ENCODE data around the gene TMEM269.
A peak's percentile ranks its signal among the peaks of the same experiment; 100 is the strongest.
"Not testable (repeated sequence)": the region's sequence is repeated elsewhere in the genome, so short reads cannot be mapped to it uniquely, and the experiment has no call there.

Gene TMEM269

DNA sequence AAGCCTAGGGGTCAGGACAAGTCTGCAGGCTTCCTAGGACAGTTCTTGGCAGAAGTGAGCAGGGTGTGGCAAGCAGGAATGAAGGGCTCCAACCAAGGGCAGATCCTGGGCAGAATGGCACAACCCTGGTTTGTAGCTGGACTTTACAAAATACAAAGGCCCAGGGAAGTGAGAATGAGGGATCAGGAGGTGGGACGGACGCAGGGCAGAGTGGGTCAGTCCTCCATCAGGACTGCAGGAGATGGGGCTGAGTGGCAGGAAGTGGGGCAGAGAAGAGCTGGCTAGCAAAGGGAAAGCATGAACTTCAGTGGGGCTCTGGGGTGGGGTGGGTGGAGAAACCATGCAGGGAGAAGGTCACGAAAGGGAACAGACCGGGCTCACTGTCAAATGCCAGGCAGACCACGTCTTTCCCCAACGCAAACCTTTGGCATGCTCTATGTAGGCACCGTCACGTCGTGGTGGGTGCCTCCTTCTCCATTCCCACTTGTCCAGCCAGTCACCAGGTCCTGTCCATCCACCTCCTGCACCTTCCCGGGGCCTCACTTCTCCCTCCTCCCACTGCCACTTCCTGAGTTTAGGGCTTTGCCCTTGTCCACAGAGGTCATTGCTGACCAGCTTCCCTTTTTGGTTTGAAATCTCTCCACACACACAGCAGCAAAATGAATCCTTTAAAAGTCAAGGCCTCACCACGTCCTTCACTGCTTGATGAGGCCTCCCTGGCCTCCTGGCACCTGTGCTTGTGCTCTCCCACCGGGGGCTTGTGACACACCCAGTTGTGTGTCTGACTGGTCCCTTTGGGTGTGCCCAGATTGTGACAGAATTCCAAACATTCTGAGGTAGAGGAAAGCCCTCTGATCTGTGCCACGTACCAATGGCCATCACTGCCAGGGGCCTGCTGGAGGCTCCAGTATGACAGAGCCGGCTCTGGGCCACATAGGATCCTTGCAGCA lies 36.1 kb upstream of the TMEM269 start:
- DNase-seq, result no peak

DNA sequence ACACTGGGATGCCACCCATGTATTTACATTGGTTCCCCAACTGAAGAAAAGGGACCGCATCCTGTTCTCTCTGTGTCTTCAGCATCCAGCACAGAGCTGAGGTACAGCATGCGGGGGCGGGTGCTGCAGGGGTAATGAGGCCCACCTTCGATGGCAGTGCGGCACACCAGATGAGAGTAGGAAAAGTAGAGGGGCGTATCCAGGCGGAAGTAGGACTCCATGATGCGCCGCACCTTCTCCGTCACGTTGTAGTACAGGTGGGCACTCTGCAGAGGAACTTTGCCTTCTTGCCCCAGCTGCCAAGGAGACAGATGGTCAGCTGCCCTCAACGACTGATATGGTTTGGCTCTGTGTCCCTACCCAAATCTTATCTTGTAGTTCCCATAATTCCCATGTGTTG lies 34.8 kb upstream of the TMEM269 start:
- no peak for DNase-seq

DNA sequence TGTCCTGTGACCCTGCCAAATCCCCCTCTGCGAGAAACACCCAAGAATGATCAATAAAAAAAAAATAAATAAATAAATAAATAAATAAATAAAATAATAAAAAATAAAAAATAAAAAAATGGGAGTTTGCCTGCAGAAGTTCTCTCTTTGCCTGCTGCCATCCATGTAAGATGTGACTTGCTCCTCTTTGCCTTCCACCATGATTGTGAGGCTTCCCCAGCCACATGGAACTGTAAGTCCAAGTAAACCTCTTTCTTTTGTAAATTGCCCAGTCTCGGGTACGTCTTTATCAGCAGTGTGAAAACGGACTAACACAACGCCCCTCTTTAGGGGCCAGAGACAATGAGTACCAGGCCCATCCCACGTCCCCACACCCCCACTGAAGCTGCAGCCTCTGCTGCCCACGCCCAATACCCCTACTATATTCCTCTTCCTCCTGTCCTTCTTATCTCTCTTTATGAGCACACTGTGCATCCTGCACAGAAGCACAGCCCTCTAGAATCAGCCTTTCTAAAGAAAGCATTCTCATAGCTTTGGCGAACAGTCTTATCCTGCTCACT lies 33.2 kb upstream of the TMEM269 start:
- DNase-seq, result not testable (repeated sequence)

DNA sequence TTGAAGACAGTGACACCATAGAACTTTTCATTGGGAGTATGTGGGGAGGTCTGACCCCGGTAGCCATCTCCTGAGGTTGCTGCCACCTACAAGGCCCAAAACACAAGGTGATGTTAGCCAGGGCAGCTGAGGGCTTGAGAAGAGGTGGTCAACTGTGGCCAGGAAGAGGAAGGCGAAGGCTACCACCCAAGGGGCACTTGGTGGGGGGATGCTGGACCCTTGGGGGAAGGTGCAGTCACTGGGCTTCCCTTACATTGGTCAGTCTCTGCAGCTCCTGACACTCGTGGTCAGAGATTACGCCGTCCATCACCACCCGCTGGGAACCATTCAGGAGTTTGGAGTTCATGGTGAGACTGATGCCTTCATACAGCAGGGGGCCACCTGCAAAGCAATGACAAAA lies 32.5 kb upstream of the TMEM269 start:
- no peak for DNase-seq

DNA sequence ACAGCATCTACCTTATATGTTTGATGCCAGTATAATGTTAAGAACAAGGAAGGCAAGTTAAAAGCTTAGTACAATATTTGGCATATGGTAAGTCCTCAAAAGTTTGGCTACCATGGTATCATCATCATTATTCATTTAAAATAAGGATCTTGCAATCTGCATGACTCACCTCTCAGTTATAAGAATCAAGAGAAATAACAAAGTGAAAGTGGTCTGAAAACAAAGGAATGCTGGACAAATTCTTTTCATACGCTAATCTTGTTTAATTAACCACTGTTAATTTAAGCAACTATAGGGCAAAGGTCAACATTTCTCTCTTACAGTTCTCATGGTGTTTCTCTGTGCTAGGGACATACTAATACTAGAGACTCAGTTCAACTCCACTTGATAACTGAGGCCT lies 31.7 kb upstream of the TMEM269 start:
- DNase-seq, result no peak

DNA sequence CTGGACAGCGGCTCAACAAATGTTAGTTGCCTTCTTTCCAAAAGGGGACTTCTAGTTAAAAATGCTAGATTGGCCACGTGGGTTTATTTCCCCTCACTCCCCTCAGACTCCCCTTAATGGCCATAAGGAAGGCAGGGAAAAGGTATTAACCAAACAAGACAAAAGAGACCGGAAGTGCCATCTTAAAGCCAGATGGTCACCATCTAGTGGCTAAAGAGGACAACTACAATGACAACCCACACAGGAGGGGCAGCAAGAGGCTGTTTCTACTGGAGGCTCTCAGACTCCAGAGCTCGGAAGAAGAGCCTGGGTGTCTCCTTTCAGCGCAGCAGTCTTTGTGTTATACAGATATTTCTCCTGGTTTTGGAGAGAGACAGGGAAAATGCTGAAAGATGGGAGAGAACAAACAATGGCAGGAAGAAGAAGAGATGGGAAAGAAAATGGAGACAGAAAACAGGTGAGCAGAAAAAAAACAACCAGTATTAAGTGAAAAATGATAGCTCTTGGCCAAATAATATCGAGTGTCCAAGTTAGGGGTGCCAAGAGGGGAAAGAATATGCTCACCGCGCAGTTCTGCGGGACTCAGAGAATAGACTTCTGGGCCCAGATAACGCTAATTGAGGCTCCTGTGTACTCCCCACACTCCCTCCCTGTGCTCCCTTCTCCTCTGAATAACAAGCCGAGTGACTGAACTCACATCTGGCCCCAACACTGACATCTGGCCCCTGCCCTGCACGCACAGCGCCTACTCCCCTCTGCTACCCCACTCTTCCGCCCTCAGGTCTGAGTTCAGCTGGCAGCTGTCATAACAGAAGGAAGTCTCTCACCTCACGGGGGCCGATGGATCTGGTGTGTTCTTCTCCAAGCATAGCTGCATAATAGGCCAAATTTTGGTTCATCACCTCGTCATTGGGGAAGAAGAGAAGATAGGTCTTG lies 27.6 kb upstream of the TMEM269 start:
- DNase-seq, result peak; percentile 57

DNA sequence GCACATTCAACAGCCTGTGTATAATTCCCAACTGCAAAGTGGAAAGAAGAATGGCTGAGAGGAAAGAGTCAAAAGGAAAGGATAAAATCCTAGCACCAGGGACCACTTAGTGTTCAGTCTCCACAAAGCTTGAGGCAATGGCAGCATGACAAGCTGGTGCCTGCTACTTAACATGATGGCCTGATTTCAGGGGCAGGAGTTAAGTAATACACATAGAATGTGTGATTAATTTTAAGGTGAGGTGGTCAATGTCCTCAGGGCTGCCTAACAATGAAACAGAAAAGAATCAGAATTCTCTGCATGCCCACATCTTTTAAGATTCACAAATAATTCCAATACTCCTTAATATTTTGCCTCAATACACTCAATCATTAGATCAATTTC lies 26.9 kb upstream of the TMEM269 start:
- DNase-seq, result no peak

DNA sequence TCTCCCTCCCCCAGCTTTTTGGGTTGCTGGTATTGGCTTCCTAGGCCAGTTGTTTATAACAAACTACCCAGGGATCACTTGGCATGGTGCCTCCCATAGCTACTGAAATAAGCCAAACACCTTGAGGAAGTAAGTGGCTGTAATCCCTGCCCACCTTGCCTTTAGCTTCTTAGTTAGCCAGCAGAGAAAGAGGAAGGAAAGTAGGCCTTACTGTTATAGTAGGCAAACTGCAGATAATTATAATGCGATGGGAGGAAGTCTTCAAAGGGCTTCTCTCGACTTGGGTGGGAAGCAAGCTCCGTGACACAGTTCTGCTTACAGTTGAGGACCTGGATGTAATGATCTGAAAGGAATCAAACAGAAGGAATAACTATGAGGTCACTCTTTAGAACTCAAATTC lies 26.1 kb upstream of the TMEM269 start:
- no peak for DNase-seq

DNA sequence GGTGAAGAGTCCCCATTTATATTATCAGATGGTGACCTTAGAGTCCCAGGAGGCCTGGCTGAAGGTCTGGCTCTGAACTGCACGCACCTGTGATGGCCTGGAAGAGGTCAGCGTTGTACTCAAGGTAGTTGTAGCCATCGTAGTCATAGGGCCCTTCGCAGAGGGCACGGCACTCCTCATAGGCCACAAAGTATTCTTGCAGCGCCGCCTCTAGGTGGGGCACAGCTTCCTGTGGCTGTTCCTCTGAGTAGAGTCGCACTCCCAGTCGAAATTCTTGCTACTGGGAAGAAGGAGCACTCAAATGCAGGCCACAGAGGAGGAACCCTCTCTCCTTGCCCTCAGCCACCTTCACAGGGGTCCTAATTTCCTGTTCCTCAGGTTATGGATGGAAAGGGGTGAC lies 25.7 kb upstream of the TMEM269 start:
- no peak for DNase-seq

DNA sequence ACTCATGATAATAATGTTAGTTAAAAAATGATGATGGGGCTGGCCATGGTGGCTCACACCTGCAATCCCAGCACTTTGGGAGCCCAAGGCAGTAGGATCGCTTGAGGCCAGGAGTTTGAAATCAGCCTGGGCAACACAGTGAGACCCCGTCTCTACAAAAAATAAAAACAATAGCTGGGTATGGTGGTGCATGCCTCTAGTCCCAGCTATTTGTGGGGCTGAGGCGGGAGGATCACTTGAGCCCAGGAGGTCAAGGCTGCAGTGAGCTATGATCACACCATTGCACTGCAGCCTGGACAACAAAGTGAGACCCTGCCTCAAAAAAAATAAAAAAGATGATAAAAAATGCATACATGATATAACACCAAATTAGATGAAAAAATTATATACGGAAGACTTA lies 23.2 kb upstream of the TMEM269 start:
- DNase-seq, result no peak

DNA sequence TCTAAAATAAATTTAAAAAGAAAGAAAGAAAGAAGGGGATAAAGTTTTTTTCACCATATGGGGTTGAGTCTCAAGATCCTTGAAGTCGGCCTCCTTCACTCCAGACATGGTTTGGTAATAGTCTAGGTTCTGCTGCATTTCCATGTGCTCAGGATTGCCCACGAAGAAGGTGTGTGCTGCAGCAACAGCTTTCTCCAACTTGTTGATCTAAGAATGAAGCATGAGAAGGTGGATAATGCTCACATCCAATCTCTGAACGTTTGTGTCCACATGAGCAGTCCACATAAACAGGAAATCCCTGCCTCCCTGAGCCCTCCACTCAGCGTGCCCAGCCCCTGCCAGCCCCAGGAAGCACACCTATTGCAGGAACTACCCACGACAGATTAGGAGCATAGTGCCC lies 22.5 kb upstream of the TMEM269 start:
- no peak for DNase-seq

DNA sequence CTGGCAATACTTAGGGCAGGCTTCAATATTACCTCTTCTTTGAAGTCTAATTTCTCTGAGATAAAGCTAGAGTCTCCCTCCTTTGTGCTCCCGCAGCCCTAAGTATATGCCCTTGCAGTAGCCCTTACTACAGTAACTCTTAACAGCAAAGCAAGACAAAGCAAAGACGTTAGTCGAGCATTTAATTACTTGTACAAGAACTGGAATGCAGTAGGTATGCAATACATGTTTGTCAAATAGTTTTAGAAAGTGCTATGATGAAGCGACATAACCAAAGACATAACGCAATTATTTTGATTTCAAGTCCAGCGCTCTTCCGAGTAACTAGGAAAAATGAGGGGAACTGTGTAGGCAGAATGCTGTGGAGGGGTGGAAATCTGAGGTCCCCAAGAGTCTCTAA lies 19.5 kb upstream of the TMEM269 start:
- DNase-seq, result no peak

DNA sequence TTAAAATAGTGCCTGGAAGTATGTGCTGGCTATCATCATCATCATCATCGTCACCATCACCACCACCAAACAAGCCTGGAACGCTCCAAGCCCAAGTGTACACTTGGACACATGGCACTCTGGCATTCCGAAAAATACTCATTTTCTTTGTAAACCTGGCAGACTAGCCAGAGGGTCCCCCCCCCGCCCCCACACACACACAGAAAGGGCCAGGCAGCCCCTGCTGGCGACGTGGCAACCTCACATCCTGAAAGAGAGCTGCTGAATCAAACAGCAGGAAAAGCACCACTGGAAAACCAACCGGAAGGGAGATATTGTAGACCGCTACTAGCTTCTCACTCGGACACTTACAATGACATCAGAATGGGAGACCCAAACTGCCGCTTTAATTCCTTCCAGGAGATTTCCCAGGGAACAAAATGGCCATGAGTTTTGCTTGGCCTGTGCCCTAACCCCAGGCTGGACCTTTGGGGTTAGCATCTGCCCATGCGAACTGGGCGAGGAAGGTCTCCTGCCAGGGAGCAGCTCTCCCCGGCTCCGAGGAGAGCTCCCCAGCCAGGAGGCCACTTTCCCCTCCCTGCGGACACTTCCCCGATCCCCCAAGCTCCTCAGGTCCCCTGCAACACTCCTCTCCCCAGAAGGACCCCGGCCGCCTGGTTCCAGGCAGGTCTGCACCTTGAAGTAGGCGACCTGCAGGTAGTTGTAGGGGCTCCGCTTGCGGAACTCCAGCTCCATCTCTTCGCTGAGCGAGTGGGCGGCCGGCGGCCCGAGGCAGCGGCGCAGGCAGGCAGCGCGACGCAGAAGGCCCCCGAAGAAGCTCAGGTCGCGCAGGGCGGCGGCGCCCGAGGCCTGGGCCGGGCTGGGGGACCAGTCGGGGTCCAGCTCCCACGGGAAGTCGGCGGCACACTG lies 18.7 kb upstream of the TMEM269 start:
- peak; percentile 62 for DNase-seq

DNA sequence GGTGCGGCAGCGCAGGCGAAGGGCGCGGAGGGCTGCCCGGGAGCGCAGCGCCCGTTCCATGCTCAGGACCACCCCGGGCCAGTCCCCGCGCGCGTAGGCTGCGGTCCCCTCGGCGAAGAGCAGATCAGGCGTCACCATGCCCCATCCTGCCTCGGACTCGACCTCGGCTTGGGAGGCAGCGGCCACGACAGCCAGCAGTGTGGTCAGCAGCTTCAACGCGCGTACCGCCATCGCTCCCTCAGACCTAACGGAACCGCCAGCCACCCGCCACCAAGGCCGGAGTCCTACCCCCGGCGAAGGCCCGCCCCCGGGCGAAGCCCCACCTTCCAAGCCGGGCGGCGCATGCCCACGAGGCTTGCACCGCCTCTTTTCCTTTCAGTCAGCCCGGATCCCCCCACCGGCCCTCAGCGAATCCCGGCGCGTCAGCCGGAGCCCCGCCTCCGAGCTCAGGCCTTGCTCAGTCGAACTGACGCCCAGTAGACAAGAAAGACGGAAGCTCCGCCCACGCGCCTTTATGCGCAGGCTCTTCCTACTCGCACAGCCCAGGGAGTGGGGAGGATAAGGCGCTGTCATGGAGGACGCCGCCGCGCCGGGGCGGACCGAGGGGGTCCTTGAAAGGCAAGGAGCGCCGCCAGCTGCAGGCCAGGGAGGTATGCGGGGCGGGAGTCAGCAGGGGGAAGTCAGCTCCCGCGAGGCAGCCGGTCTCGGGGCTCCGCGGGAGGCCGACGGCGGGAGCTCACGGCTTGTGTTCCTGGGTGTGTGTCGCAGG lies 17.9 kb upstream of the TMEM269 start, which contains the start of the genes C1orf50 and P3H1:
TSS of gene C1orf50 (plus strand) at position 509 of the 769 bp plus-strand sequence. CDS start at position 572, 63 bp downstream.
TSS of gene P3H1 (minus strand) at position 288 of the 769 bp plus-strand sequence. CDS start at position 231, 57 bp downstream.
- DNase-seq, result peak; percentile 100

DNA sequence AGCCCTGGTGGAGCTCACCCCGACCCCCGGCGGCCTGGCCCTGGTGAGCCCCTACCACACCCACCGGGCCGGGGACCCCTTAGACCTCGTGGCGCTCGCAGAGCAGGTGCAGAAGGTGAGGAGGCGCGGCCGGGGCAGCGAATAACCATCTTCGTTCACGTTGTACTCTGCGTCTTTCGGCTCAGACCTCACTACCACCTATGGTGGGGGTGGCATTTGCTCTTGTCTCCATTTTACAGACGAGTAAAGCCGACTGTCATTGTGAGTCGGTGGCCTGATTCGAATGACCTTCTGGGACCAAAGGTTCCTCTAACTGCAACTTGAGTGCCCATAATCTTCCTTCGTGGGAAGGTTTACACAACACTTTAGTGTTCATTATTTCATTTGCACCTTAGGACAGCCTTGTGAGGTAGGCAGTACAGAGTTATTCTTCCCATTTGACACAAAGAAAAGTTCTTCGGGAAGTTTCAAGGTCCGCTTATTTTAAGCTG lies 17.2 kb upstream of the TMEM269 start:
- peak; percentile 80 for DNase-seq

DNA sequence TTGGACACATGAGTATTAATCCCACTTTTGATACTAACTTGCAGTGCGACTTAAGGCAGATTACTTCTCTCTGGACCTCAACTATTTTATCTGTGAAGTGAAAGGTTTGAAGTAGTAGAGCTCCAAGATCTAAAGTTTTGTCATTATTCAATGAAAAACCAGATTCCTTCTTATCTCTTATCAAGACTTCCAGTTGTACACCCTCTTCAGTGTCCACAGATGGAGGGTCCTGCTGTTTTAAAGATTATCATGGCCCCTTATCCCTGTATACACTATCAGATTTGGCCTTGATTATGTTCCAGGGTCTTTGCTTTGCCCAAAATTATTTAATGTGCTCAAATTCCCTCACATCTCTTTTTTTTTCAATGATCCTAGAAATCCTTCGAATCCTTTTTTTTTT lies 16.6 kb upstream of the TMEM269 start:
- no peak for DNase-seq

DNA sequence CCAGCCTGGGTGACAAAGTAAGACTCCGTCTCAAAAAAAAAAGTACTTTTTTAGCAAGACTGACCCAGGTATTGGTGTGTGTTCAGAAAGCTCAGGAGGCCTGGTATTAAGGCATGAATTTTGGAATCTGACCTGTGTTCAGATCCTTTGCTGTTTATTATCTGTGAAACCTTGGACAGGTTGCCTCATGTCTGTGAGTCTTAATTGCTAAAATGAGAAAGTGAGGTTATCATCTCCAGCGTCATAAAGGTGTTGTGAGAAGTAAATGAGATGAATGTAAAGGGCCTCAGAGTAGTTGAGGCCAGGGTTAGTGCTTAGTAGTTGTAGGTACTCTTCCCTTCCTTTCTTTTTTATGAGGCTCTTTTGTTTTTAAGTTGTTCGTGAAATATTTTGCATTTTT lies 15.0 kb upstream of the TMEM269 start:
- DNase-seq, result no peak

DNA sequence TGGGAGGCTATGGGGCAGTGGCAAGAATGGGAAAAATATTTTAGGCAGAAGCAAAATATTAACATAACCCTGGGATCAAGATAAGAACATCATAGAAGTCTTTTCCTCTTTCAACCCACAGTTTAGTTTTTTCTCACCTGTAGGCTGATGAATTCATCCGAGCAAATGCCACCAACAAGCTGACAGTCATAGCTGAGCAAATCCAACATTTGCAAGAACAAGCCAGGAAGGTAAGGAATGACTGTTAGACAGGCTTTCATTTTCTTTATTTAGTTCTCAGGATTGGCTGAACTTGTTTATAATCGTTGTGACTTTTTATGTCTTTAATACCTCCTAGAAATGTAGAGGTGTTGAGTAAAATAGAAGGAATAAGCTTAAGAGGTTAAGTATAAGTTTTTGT lies 11.4 kb upstream of the TMEM269 start:
- DNase-seq, result no peak

DNA sequence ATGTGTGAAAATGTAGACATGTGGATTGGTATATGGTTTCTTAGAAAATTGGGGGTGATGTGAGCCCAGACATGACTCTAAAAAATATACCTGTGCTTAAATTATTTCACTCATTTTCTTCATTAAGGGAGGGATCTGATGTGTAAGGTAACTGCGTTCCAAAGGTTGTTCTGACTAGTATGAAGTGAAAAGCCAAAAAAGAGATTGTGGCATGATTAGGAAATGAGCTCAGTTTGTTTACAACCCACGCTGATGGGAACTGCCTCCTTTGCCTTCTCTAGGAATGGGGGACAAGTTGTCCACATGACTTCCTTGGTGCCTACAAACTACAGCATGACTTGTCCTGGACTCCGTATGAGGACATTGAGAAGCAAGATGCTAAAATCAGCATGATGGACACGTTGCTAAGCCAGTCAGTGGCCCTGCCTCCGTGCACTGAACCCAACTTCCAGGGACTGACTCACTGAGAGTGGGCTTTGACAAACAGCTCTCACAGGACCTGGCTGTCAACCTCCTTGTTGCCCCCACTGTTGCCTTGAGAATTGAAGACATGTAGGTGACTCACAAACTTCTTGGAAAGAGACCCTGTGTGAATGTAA lies 9.8 kb upstream of the TMEM269 start:
- DNase-seq, result no peak

DNA sequence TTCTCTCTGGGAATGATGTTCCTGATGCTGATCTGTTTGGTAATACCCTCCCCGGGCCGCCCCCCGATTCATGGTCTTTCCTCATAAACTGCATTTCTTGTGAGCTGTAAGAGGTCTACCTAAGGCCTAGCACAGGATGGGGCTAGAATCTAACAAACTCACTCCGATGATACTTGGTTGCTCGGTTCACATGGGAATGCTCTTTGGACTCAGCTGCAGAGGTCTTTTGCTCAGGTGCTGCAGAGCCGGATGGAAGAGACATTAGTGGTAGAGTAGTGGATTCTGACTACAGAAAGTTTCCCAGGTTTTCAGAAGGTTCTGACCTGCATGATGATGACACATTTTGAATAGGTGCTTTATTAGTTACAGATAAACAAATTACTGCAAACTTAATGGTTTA lies 8.3 kb upstream of the TMEM269 start:
- DNase-seq, result no peak

DNA sequence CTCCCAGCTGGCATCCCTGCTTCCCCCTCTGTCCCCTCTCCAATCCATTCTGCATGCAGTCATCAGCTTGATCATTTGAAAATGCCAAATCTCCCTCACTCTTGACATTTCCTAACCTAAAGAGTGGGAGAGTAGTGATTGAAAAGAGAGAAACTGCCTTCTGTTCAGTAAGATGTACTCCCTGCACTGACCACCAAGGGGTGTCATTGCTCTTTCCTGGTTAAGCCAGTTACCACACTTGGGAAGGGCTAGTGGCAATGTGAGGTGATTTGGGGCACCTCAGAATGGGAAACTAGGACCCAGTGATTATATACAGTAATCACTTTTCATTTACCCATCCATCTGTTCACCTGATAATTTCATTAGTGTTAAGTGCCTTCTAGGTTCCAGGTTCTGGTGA lies 6.9 kb upstream of the TMEM269 start:
- no peak for DNase-seq

Measured in NCI-H1092 (cell line).